SKM-1 (cell line): ENCODE measurements around the gene GJB4.
"Not testable (repeated sequence)": the region's sequence is repeated elsewhere in the genome, so short reads cannot be mapped to it uniquely, and the experiment has no call there.

Source experiments
- DNase-seq: peaks from one replicate; lab custom pipeline; 2025; ENCODE audit not compliant: unreplicated experiment; lab: John Stamatoyannopoulos, UW

Gene GJB4

DNA sequence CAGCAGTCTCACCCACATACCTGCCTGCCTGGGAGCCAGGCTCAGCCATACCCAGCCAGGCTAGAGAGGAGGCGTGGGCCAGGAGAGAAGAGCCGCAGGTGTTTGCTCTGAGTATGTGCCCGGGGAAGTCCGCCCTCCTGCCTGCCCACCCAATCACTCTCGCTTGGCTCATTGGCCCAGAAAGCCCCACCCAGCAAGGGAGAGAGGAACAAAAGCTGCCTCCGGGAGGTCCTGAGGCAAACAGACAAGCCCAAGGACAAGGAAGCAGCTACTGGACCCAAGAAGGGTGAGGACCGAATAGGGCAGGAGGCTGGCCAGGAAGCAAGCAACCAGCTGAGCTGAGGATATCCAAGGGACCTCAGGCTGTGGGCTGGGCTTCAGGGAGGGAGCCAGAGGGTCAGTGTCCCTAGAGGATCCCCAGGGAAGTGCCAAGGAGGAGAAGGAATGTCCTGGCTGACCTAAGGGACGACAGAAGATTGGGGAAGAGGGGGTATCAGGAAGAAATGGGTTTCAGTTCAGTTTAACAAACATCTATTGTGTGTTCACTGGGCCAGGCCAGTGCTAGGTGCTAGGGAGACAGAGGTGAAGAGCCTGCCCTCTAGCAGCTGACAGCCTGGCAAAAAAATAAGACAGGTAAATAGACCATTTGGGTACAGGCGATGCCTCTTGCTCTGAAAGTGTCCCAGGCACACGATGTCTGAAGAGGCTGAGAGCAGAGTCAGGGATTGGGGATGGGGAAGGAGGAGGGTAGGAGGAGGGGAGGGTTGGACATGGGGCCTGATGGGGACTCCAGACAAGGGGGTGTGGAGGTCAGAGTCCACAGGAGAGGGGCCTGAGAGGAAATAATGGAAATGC, at the start of gene GJB4:
TSS of gene GJB4 (plus strand) at position 238 of the 855 bp plus-strand sequence. CDS start 1,515 bp downstream, outside the sequence.
- DNase-seq = no peak

DNA sequence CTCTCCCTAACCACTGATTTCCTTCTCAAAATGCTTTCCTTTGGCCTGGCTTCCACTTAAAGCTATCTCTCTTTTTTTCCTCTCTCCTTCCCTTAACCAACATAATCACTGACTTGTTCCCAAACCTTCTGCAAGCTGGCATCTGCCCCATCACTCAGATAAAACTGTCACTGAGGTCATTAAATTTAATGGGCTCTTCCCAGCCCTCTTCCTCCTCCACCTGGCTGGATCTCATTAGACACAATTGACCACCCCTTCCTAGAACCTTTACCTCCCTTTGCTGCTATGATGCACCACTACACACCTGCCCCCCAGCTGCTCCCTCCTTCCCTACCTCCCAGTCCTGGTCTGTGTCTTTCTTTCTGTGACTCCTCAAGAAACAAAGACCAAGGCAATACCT, 48.7 kb upstream of the GJB4 start:
- DNase-seq = no peak

DNA sequence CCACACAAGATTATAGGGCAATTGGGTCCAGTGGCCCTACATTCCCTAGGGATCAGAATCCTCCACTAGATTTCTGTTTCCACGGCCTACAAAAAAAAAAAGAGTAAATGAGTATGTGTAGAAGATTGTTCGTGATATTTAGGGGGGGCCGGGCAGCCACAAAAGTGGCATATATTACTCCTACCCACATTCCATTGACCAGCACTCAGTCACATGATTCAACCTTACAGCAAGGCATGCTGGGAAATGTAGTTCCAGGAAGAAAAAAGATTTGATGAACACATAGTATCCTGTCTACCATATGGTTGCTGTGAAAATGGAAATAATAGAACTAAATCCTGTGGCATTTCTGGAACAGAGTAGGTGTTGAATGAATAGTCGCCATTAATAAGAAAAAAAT, 48.1 kb upstream of the GJB4 start:
- no peak for DNase-seq

DNA sequence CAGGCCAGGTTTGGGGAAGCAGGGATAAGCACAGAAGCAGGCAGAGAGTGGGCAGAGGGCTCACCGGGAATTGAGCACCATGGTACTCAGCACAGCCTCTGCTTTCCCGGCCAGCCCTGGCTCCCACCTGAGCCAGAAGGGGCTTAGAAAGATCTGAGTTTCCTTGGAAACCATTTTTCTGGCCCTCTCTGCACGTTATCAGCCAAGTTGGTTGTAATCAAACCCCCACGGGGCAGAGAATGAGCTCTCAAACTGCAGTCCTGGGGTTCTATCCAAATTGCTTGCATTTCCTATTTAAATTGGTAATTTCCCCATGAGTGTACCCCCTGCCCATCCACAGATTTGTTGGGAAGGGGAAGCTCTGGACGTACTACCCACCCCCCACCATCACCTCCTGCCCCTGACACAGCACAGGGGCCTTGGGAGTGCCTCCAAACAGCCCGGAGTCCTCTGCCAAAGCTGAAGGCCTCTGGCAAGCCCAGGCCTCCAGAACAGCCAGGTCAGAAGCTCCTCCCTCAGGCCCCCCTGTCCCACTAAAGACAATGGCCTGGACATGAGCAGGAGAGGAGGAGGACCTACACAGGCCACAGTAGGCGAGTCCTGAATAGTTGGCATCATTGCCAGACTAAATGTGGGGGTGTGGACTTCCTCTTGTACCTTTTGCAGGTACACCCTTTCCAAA, 47.4 kb upstream of the GJB4 start:
- DNase-seq = no peak

DNA sequence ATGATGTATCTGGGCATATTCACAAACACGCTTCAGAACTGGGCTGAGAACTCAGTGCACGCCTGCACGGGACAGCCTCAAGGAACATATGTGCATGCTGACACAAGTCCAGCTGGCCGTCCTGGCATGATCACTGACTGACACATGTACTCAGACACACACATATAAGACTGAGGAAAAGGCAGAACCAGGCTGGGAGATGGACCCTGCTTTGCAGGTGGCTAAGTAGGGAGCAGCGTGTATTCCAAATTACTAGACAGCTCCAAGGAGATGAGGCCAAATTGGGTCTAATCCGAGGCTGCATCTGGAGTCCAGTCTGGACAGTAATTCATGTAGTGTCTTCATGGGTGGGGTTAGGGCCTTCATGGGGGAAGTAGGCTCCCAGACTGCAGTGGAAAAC, 46.1 kb upstream of the GJB4 start:
- DNase-seq = no peak

DNA sequence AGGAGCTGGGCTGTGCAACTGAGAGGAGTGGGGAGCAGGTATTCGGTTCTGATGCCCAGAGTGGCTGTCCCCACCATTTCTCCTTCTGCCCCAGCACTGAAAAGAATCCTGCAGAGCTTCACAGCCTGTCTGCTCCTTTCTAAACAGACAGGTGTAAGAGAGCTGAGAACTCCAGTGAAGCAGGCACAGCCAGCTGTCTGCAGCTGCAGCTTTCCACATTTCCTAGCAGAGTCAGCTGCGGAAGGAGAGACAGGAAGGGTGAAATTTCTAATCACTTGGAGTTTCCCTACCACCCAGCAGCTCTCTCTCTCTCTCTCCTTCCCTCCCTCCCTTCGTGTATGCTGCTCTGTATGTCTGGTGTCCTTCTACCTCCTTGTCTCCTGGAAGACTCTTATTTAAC, 45.2 kb upstream of the GJB4 start:
- DNase-seq = no peak

DNA sequence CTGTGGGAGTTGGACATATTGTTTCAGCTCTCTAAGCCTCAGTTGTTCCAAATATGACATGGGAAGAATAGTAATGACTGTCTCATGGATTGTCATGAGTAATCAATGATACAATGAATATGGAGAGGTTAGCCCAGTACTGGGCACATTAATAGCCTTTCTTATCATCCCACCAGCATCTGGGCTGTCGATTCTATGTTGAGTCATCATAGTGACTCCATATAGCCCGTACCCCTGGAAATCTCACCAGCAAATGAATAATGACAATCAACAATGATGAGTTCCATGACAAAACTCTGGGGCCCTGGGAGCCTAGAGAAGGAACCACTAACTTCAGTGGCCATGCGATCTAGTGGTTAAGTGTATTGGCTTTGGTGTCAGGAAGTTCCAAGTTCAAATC, 44.4 kb upstream of the GJB4 start:
- DNase-seq = no peak

DNA sequence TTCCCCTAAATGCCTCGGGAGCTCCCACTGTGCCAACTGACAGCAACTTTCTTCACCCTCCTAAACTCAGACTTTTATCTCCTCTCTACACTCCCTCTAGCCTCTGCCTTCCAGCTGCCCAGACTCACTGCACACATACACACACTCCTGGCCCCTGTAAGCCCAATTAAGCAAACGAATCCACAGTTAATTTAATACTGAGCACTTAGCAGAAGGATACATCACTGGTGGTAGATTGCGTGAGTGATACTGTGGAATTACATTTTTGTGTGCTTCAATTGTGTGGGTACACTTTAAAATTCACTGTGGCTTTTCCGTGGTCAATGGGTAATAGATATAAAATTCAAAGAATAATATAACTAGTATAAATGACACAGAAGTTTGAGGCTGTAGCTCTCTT, 38.3 kb upstream of the GJB4 start:
- DNase-seq = no peak

DNA sequence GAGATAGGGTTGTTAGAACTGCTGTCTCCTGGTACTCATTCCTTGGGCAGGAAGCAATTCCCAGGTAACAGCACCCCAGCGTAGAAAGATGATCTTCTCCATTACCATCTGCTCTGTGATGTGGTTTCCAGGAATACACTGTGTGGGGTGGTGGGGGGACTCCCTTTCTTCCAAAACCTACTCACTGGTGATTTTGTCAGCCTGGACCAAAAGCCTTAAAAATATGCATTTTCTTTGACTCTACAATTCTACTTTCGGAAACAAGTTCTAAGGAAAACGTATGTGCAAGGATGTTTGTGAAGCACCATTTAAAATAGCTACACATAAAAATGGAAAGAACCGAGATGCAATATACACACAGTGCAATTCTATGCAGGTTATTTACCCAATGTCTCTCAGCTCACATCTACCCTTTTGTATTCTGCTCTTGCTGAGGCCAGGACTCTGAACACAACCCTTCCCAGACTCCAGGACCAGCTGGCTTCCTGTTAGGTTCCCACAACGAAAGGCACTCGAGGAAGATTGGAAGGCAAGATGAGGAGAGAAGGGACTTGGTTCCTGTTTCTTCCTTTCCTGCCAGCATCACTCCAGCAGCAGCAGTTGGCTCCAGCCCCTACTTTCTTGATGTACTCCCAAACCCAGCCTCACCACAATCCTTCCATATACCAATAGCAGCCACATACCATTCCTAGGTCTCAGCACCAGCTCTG, 37.7 kb upstream of the GJB4 start:
- DNase-seq = no peak

DNA sequence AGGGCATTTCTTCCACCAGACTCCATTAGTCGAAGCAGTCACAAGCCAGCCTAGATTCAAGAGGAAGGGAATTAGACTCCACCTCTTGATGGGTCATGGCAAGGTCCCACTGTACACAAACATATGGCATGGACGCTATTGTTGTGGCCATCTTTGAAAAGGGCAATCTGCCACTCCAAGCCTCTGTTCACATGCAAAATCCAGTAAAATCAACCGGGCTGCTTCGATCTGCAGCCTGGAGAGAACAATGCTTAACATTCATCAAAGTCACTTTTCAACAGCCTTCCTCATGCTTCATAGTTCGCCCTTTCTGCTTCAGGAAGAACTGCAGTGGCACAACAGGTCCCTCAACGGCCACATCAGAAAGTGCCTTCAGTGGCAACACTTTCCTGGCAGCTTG, 32.7 kb upstream of the GJB4 start:
- DNase-seq = no peak

DNA sequence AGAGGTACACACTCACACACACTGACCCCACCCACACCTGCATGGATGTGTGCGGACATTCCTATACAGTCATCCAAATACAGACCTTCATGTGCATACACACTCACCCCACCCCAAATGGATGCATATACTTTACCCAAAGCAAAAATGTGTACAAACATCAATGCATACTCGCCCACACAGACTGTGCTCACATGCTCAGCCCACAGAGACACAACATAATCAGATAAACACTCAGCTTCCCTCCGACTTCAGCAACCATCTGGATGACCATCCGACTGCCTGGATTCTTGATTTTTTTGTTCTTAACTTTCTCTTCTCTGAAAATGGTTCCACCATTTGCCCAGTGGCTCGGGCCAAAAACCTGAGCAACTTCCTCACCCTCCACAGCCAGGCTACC, 29.1 kb upstream of the GJB4 start:
- DNase-seq = no peak

DNA sequence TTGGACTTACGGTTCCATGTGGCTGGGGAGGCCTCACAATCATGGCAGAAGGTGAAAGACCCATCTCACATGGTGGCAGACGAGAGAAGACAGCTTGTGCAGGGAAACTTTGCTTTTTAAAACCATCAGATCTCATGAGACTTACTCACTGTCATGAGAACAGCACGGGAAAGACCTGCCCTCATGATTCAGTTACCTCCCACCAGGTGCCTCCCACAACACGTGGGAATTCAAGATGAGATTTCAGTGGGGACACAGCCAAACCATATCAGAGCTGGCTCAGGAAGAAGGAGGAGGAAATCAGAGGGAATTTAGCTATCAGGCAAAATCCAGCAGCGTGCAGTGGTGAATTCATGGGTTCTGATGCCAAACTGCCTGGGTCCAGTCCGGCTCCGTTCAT, 26.7 kb upstream of the GJB4 start:
- DNase-seq = not testable (repeated sequence)

DNA sequence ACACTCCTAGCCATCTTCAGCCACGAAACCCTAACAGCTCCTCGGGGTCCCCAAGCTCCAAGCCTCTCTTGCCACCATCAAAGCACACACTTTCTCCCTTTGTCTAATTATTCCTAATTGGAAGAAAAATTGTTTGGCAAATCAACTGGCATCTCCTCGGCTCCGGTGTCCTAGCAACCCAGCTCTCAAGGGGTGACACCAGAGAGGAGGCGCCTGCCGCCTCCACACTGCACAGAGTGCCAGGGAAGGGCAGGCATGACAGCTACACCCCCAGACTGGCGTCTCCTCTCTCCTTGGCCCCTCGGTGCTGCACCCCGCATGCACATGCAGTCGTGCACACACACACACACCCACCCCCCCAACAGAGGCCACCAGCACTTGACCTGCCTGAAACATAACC, 22.8 kb upstream of the GJB4 start:
- DNase-seq = no peak

DNA sequence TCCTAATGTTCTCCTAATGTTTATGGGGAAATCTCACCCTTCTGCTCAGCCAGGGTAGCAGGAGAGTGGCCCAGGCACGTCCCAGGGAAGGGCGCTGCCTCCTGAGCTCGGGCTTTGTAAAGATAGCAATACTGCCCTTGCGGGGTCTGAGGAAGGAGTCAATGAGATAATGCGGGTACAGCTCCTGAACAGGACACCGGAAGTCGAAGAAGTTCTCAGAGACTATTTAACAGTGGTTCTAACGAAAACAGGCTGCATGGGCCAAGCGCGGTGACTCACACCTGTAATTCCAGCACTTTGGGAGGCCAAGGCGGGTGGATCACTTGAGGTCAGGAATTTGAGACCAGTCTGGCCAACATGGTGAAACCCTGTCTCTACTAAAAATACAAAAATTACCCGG, 22.3 kb upstream of the GJB4 start:
- not testable (repeated sequence) for DNase-seq

DNA sequence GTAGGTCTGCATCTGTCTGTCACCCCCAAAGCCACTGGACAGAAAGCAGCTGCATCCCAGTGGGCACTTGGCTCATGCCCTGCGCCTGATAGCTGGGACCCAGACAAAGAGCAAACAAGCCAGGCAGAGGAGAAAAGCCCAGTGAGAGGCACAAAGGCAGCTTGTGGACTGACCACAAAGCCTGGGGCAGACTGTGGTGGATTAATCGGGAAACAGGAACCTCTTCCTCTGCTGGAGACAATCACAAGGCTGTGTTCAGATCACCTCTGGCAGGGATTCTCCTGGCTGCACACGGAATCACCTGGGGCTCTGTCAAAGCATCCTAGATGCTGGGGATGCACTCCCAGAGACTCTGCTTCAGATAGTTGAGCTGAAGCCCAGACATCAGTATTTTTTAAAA, 19.9 kb upstream of the GJB4 start:
- no peak for DNase-seq

DNA sequence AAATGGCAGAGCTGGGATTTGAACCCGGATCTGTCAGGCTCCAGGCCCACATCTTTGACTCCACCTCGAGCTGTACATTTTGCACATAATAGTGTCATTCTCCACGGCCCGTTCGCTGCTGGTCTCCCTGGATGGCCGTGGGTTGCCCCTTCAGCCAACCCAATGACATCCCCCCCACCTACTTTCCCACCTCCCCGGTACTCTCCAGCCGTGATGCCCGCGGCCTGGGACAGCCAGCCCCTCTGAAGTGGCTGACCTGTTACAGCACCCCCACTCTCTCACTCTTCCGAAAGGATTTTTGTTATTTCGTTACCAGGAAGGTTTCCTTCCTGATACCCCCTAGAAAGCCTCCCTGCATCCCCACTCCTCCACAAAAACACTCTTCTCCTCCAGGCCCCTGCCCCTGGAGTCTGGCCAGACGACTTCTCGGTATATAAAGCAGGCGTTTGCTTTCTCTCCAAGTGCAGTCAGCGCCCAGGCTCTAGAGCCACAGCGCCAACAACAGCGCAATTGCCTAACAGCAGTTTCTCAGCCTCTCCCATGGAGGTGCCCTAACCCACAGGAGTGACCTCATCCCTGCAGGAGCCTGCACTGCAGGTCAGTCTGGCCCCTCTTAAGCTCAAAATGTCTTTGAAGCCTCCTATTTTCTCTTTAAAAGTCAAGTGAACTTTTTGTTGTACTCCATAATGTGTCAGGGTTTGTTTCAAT, 19.2 kb upstream of the GJB4 start:
- no peak for DNase-seq

DNA sequence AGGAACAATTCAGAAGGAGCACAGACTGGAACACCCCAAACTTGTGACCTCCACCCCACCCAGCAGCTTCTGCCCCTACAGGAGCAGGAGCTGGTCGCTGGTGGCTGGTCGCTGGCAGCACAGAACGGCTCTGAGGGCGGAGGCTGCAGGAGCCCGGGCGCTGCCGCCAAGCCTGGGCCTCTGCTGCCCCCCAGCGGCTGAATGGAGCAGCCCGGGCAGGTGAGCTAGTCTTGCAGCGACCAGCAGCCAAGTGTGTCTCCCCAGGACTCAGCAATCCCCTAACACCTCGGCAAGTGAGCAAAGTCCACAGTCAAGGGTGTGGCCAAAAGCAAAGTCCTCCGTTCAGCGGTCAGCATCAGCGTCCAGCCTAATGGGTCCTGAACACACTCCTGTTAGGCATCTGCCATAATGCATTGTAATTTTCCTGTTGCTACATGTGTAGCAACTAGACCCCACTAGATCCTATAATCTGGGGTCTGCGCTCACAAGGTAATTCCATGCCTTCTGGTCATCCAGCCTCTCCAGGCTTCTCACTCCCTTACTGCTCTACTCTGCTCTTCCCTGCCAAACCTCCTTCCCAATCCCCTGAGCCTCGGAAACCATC, 16.8 kb upstream of the GJB4 start:
- peak; percentile 6 for DNase-seq

DNA sequence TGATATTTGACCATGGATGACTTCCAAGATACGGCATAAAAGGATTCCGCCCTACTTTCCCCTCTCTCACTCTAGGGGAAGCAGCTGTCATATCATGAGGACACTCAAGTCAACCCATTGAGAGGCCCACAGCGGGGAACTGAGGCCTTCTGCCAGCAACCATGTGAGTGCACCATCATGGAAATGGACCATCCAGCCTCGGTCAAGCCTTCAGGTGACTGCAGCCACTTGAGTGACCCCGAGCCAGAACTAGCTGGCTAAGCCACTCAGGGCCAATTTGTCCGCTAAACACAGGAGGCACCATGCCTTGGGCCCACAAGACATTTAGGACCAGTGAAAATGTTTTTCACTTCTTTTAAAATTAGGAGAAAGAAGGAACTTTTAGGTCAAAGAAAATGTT, 15.8 kb upstream of the GJB4 start:
- DNase-seq = no peak

DNA sequence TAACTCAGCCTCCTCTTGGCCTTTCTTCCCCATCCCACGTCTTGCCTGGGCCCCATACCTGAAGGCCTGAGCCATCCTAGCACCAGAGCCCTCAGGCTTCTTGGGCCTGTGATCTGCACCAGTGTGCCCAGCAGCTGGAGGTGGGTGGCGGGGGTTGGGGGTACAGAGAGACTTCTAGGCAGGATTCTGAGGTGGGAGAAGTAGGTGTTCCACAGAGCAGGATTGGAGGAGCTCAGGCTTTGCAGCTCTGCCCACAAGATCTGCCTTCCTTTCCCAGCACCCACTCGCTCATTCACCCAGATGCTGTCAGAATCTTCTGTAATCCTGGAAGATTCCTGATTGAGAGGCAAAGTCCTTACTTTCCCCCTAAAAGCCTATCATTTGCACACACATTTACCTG, 14.7 kb upstream of the GJB4 start:
- no peak for DNase-seq

DNA sequence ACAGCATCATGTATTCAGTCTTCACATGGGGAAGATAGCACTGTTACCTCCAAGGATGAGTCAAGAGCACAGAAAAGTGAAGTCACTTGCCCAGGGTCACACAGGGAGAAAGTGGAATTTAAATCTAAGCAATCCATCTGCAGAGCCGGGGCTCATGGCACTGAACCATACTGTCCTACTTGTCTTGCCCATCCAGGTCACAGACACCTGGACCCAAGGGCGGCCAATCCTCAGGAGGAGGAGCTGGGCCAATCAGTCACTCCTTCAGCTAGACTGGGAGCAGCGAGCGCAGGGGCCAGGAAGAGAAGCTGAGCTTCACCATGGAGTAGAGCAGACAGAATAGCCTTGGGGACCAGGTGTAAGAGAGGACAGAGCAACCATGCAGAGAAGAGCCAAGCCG, 13.9 kb upstream of the GJB4 start:
- no peak for DNase-seq

DNA sequence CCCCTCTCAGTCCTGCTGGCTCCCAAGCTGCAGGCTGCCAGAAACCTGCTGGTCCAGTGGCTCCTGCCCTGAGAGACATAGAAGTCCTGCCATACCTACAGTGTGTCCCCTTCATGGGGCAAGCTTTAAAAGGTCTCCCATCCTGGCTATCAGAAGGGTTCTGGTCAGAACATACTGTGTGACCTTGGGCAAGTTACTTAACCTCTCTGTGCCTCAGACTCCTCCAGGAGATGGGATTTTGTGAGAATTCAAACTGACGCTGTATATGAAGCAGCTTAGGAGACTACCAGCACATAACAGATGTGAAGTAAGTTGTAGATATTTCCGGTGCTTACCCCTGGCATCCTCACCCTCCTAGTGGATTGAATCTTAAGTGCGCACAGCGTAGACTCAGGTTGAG, 13.4 kb upstream of the GJB4 start:
- no peak for DNase-seq
